Activated CD8-positive, alpha-beta memory T cell treated with anti-CD3 and anti-CD28 coated beads for 24 hours (primary cell): ENCODE measurements around the gene CD47.

Experiments
- DNase-seq: peaks from one replicate; pipeline ENCODE4 v3.0.0-alpha.2; 2020

The CD47 gene

DNA sequence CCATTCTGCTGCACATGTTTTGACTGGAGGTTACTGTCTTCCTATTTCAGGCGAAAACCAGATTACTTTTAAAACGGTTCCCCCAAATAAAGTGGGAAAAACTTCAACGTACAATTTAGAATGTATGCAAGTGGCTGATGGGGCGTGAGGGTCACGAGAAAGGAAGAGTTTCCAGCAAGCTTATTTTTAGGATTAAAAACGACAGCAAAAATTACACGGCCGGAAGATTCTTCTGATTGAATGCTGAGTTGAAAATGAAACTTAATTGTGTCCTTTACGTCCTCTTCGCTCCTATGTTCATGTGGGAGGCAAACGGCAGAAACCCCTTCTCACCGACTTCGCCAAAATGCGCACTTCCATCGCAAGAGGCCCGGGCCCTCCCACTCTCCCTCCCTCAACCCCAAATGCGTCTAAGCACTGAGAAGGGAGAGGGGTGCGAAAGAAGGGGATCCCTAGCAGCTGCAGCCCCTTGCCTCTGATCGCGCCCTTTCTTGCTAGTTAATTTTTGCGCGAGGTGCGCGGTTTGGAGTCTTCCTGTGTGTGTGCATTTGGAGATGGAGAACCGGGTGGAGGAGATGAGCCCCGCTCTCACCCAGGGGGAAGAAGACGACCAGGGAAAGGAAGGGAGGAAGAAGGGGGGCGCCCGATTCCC, 656 bp downstream of the CD47 start:
- DNase-seq: peak; percentile 88

DNA sequence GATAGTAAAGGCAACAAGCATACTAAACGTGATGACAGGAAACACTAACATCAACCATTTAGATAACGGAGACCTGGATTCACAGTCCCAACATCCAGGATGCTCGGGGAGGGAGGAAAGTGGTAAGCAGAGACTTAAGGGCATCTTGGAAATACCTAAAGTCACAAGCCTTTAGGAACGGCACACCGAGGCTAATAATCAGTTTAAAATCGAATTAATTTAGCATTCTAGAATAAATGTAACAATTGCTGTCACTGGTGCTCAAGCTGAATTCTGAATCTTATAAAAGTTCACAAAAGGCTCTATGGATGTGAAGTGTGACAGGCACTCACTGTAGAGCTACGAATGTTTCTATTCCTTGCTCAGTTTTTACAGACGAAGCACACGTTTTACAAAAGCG, 1.3 kb downstream of the CD47 start:
- DNase-seq: no peak

DNA sequence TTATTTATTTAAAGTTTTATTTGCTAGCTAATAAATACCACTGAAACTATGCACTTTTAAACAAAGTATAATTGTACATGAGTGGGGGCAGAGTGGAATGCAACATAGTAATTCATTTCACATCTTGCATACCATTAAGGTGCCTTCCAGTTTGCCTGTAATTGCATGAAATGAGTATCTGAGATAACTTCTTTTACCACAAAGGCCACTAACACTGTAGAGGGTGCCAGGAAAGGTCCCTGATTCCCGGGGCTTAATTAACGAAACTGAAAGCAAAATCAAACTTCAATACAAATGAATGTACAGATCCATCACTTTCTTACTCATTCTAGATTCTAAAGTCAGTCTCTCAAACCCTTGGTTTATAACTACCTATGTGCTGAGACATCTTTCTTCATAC, 2.1 kb downstream of the CD47 start:
- no peak for DNase-seq

DNA sequence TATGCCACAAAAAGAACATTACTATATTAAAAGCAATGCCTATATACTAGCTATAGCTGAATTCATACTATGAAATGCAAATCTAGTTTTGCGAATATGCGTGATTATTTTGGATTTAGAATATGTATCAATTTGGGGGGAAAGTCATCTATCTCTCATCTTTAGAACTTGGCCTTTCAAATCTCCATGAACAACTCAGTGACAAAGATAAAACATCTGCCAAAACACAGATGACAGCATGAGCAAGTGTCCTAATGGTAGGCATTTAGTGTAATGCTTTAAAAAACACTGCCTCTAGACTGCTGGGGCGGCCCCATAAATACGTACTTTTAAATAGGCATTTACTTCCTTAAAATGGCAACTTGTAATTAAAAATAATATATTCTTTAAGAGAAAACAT, 2.7 kb downstream of the CD47 start:
- no peak for DNase-seq

DNA sequence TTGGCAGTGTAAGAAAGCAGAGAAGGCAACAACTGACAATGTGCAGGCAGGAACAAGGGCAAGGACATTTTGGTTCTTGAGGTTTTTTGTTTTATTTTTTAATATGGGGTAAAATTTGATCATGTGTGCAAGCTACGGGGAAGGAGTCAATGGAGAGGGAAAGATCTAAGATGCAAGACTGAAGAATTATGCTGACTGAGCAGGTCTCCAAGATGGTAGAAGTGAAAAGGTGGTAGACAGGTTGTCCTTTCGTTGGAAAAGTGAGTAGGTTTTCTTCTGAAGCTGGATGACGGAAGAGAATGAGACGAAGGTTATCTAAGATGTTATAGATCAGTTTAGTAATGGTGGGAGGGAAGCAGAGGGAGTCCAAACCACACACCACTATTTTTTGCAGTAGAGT, 4.2 kb downstream of the CD47 start:
- DNase-seq: no peak

DNA sequence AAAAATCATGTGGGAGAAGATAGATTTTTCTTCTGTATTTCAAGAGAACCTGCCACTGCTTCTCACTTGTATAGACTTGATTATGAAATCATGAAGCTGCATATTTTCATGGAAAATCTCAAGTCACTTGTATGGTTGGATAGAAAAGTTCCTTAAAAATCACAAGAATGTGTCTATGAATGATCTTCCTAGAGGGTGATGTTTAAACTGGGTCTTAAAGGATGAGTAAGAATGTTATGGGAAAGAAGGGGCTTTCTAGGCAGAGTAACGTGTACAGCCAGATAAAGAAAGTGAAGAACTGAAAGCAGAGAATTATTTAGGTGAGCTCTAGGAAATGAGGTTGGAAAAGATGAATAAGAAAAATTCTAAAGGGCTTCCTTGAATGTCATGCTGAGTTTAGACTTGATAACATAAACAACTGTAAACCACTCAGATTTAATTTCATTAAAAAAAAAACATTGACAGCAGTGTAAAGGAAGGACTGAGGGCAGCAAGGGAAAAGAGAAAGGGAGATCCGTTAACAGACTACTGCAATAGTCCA, 5.0 kb downstream of the CD47 start:
- DNase-seq: no peak

DNA sequence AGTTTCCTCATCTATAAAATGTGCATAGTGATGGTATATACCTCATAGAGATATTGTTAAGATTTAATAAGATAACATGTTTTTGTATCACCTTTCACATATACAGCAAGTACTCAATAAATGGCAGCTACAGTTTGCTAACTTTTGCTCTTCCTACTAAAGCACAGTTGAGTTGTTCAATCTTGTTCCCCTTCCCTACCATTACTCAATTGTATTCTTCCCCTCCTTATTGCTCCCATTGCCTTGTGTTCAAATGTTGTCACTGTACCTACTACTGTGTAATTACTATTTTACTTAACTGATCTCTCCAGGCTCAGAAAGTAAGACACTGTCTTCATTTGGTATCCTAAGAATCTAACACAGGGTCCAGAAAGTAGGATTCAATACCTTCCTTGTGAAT, 5.5 kb downstream of the CD47 start:
- no peak for DNase-seq

DNA sequence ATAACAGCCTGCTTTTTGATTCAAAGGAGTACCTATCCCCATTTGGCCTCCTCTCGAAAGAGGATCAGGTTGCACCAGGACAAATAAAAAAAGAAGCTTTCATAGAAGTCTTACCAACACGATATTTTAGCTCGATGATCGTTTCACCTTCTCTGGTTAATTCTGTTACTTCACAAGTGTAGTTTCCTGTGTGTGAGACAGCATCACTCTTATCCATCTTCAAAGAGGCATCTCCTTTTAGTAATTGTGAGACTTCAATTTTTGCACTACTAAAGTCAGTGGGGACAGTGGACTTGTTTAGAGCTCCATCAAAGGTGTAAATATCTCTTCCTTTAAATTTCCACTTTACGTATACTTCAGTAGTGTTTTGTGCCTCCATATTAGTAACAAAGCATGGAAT, 11.0 kb downstream of the CD47 start:
- DNase-seq: no peak

DNA sequence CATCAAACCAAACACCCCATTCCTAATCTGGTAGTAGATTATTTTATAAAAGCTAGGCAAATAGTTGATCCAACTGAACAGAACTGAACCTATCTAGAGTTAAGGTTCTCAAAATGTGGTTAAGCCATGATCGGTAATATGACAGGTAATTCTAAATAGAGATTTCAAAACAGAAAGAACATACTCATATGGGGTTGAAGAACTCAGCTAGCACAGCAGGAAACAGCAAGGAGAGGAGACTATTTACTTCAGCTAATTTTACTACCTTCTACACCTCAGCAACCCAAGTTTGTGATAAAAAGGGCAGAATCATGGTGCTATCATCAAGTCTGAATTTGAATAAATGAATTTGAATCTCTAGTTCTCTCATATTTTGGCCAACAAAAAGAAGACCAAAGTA, 11.8 kb downstream of the CD47 start:
- no peak for DNase-seq

DNA sequence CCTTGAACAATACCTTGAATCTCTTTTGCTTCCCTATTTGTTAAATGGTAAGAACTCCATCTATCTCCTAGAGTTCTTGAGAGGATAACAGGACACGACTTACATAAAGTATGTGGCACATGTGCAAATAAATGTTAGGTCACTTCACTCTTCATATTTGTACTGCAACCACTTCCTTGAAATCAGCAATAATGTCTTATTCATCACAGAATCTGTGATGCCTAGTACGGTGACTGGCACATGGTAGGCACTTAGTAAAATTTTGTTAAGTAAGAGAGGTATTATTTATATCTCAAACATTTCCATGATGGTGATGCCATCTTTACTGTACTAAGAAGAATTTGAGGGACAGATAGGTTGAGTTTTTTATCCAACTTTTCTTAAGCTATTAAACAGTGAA, 14.3 kb downstream of the CD47 start:
- DNase-seq: no peak

DNA sequence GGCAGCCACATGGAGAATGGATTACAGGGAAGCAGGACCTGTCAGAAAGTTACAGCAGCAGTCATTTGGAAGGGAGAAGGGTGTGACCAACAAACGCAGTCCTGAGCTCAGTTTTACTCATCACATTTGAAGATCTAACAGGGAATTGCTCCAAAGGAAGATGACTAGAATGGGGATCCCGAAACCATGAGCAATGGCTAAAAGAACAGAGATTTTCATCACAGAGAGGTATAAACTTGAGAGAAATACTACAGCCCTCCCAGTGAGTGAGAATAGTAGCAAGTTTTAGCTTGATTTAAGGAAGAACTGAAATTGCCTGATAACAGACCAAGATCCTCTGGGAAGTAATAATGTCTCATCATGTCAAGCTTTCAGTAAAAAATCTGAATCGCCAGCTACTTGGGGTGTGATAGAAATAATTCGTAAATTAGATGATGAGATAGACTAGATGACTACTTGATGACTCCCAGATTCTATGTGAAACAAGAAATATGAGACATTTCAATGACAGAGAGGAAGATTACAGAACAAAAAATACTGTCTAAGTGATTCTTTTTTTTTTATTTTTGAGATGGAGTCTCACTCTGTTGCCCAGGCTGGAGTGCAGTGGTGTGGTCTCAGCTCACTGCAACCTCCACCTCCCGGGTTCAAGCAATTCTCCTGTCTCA, 16.9 kb downstream of the CD47 start:
- no peak for DNase-seq

DNA sequence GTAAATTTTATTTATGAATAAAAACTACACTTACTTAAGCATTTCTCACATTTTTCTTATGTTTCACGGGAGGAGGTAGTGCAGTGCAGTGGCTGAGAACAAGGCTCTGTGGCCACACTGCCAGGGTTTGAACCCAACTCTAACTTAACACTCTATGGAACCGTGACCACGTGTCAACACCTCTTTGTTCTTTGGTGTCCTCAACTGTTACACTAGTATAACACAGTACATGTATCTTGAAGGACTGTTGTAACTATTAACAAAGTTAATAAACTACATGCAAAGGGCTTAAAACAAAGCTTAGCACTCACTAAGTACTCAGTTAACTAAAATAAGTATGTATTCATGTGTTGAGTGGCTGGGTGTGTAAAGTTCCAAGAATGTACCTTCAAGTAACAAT, 19.5 kb downstream of the CD47 start:
- DNase-seq: no peak

DNA sequence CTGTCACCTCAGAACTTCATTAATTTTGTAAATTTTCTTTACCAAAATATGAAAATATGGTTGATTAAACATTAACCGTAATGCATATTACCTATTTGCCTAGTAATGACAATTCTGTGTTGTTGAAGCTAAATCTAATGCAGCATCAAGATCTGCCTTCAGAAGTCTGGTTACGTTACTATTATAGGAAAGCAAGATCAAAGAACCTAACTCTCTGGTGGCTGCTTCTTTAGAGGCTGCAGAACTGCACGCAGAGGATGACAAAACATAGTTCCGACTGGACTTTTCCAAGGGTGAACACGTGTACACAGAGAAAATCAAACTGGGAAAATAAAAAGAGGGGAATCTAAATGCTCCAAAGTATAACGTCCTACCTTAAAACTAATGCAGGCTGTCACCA, 20.5 kb downstream of the CD47 start:
- no peak for DNase-seq

DNA sequence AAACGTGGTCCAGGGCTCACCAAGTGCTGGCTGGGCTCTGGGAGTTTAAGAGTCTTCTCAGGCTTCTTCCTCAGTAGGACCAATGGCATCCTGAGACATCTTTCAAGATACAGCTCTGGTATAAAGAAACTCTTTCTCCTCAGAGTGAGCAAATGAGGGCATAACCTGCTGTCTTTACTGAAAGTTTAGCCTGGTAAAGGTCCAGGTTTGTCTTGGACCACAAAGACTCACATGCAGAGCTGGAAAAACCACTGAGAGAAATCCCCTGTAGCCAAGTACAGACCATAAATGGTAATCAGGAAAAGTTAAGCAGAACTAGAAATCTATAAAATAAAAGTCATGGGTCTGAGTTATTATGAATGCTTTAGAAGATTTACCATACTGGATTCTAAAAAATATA, 23.1 kb downstream of the CD47 start:
- no peak for DNase-seq

DNA sequence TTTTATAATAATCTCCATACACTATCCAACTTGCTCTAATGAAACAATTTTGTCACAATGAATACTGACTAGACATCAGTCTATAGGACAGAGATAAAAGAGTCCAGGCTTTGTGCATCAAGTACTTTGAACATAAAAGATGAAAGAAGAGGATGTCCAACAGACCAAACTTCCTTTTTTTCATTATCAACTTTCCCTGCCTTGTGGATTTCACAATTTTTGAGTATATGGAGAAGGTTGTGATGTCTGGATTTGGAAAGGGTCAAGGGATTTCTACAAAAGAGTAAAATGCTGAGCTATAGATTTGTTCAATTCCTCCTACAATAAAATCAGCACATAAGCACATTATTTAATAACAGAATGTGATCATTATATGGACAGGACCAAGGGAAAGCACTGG, 25.7 kb downstream of the CD47 start:
- no peak for DNase-seq

DNA sequence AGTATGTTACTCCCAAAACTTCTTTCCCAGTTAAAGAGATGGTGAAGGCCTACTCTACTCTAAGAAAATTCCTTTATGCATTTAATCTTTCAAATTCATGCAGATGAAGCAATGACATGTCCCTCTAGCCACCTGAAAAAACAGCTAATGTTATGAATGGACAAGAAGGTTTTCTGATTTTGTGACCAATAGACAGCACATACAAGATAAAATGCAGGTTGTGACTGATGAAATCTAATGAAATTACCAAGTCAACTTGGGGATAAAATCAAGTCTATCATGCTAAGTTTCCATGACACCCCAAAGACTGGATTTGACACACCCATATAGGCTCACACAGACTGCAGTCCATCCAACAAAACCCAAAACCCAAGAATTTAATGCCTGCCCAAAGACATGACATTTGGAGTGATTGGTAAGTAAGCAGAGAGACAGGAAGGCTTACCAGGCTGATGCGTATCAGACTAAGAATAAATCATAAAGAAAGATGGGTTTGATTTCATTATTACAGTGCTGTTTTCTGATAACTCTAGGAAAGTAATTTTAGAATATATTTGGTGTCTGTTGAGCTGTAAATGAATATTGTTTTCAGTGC, 26.4 kb downstream of the CD47 start:
- no peak for DNase-seq

DNA sequence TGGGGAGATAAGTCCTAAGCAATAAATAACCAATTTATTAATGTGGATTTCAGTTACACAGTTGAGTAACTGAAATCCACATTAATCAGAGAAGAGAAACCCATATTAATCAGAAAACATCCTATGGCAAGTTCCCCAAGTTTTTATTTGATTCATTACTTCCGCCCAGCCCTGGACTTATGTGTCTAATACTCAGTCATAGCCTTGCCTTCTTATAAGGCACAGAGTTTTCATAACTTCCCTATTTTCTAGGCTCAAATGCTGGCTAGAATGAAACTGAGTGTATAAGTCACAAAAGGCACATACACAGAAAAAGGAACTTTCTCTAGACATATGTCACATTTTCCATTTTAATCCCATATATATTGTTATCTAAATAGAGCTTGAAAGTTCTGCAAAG, 28.8 kb downstream of the CD47 start:
- no peak for DNase-seq

DNA sequence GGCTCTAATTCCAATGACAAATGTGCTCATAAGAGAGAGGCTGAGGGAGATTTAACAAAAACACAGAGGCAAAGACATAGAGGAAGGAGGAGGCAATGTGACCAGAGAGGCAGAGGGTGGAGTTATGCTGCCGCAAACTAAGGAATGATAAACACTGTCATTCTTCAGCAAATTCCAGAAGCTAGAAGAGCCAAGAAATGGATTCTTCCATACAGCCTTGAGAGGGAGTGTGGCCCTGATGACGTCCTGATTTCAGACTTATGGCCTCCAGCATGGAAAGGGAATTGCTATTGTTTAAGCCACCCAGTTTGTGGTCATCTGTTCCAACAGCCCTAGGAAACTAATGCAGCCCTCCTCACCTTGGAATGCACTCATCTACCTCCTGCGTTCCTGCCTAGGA, 30.5 kb downstream of the CD47 start:
- DNase-seq: no peak

DNA sequence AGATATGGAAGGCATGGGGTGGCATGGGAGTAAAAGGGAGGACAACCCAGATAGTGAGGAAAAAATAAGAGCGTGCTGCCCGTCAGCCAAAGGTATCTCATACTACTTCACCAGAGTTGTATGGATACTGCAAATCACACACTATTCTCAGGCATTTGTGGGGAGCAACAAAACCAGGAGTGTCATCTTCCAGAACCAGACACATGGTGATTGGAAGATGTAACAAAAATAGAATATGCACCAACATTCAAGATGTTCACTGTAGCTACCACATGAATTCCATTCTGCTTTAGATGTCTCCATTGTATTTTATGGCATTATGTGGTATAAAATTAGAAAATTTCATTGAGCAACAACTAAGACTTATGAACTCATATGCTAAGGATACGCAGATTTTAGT, 34.9 kb downstream of the CD47 start:
- no peak for DNase-seq

DNA sequence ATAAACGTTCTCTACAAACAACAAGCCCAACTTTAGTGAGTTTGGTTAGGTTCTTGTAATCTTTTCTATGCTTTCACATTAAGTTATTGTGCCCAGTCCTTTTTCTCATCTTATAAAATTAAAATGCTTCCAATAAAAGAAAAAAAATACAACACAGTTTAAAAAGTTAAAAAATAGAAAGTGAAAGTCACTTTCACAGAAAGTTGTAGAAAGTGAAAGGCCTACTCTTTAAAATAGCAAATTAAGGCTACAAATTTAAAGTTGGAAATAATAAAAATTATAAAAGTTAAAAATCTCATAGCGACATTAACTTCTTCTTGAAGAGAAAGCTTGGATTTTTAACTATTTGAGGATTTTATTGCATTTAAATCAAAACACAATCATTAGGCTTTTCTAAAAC, 35.9 kb downstream of the CD47 start:
- DNase-seq: no peak

DNA sequence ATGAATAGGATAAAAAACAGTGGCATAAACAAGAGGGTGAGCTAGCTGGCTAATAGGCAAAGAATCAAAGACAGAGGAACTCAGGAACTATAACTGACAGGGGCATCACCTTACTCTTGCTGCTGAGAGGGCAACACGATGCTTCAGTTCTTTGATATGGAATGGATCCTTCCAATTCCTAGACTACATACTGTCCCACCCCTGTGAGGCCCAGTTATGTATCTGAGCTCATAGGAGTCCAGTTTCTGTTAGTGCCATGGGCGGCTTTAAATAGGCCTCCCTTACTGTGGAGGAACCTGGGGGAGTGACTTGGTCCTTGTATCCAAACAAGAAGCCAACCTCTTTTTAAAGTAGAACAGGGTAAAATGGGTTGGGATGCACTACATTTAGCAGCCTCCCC, 37.3 kb downstream of the CD47 start:
- no peak for DNase-seq

DNA sequence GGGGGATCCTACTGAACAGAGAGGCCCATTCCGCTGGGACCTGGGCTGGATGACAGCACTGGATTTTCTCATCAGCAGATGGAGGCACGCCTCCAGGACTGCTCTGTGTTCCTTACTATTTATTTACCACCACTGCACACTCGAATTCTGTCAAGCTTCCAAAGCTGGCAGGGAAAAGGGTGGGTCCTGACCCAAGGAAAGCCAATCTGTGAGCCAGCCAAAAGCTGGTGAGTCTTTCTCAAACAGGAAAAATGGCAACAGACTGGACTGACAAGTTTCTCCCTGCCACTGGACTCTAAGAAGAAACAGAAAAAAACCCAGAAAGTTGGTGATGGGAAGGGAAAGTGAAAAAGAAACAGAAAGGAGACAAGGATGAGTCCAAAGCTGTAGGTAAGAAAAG, 37.8 kb downstream of the CD47 start:
- no peak for DNase-seq

DNA sequence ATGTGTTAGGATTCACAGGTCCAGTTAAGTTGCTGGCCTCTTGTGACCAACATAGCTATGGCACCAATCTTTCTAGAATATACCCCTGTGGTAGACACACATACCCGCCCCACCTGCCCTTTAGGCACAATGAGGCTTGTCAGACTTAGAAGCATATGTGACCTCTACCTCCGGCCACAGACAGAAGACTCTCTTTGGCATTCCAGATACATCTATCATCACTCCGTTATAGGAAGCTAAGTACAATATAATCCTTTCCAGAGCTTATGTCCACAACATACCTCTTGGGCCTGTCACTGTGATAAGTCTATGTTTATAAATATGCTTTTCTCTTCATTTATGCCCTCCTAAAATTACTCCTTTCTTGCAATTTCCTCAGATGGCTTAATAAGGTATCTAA, 39.8 kb downstream of the CD47 start:
- DNase-seq: no peak

DNA sequence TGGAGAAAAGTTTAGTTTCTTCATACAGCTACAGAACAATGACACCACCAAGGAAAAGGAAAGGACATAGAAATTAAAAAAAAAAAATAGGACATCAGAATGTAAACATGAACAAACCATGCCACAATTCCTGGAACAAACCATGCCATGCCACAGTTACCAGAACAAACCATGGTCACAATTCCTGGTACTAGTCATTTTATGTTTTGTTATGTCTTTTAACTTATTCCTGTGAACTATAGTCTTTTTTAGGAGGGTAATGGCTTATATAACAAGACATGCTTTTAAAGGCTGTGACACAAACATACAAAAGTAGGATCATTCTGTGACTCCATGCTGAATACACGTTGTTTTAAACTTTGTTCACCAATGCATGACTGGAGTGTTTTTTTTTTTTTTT, 42.8 kb downstream of the CD47 start:
- DNase-seq: no peak

DNA sequence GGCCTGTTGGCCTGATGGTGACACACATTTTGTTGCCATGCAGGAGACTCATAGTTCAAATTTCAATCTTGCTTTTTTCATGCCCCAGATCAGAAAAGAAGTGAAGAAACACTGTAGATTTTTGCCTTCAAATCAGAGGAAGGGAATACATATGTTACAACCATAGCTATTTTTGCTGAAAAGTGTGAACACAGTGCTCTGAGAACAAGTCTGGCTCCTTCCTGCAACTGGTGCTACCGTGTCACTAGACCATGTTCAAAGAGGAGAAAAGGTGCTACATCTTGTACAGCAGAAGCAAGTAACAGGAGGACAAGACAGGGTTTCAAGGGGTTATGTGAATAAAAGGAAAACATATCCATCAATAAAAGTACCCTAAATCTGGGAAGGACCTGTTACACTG, 44.6 kb downstream of the CD47 start:
- DNase-seq: no peak
